ENCODE results near the gene ZNF277. TPM values are rescaled to one million over a fixed set of nuclear protein-coding genes. Genes with fewer than 3 reads are reported as not detected.

Gene ZNF277
- total RNA-seq, 1 experiment from 2014 or later: 37.4 TPM

DNA sequence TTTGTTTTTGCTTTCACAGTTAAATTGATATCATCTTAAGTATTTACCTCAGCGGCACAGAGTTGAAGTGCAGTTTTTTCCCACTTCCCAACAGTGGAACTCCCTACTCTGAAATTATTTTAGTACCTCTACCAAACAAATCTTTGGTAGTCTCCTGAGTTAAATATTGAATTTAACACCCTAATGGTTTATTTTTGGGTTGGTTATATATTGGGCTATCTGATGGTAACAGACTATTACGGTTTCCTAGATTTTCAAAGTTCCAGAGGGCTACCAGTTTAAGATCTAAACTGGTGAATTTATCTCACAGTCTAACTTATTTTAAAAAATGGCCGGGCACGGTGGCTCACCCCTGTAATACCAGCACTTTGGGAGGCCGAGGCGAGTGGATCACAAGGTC lies 1.3 kb downstream of the ZNF277 start:
- H3K27me3 ChIP-seq (ENCODE audit: low read length): no peaks in the 10 kb centered on the region; the same call in 1 of the 2 replicates
- H3K27ac ChIP-seq (ENCODE audit: low read length): no peak overlapping the region
- no peak overlapping the region for H2AFZ ChIP-seq (ENCODE audit: low read length)
- H4K20me1 ChIP-seq (ENCODE audit: insufficient read depth, low read depth, low read length): peaks cover 21% of the 10 kb centered on the region
- peaks cover 11% of the 10 kb centered on the region; the same call in 1 of the 2 replicates for H3K79me2 ChIP-seq (ENCODE audit: low read length)
- no peak overlapping the region for H3K9ac ChIP-seq (ENCODE audit: low read length)
- peak overlapping the region; percentile 98 for H3K4me3 ChIP-seq (ENCODE audit: low read length)
- peak overlapping the region; percentile 97 for H3K4me2 ChIP-seq (ENCODE audit: low read depth, low read length, poor library complexity, severe bottlenecking)
- peaks cover 22% of the 10 kb centered on the region for H3K4me1 ChIP-seq (ENCODE audit: low read length)
- no peaks in the 10 kb centered on the region for H3K36me3 ChIP-seq (ENCODE audit: insufficient read depth, low read length)
- no peak for DNase-seq
- H3K9me2 ChIP-seq (replicated peaks; ENCODE audit: insufficient read depth, low read length): no peaks in the 10 kb centered on the region
- H3K9me3 ChIP-seq (ENCODE audit: low read length): no peaks in the 10 kb centered on the region

DNA sequence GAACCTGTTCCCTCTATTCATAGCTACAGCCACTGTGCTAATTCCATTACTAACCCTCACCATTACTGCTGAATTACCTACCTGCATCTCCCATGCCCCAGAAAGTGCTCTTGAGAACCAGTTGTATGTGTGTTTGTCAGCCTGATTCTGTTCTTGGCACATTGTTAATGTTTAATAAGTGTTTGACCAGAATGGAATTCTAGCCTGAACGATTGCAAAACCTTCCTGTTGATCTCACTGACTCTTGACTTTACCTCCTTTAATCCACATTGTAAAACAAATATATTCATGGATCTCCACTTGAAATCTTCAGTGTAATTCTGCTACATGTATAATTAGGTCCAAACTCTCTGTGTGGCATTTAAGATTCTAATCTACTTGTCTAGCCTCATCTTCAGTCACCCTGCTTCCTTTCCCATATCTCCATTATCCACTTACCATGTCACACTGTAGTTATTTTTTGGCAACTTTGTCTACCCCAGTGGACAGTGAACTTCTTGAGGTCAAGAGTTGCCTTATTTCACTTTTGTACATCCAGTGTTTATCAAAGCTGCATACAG lies 4.9 kb downstream of the ZNF277 start:
- Histone ChIP-seq H3K4me3 (ENCODE audit: low read length) (no peak overlapping the region), H3K9me3 (ENCODE audit: low read length) (no peaks in the 10 kb centered on the region), H3K9ac (ENCODE audit: low read length) (no peak overlapping the region), H3K27me3 (ENCODE audit: low read length) (no peaks in the 10 kb centered on the region), H3K36me3 (ENCODE audit: insufficient read depth, low read length) (no peaks in the 10 kb centered on the region), H3K9me2 (replicated peaks; ENCODE audit: insufficient read depth, low read length) (no peaks in the 10 kb centered on the region), H3K27ac (ENCODE audit: low read length) (no peak overlapping the region), H2AFZ (ENCODE audit: low read length) (no peak overlapping the region), H3K4me2 (ENCODE audit: low read depth, low read length, poor library complexity, severe bottlenecking) (no peak overlapping the region), H3K4me1 (ENCODE audit: low read length) (peaks cover 6% of the 10 kb centered on the region), H3K79me2 (ENCODE audit: low read length) (peaks cover 16% of the 10 kb centered on the region; the same call in 1 of the 2 replicates), H4K20me1 (ENCODE audit: insufficient read depth, low read depth, low read length) (peaks cover 51% of the 10 kb centered on the region)
- DNase-seq: no peak

- H3K27ac ChIP-seq (ENCODE audit: low read length): no peak overlapping the region
- H3K79me2 ChIP-seq (ENCODE audit: low read length): peaks cover 8% of the 10 kb centered on the region; the same call in 1 of the 2 replicates
- no peak overlapping the region for H3K9ac ChIP-seq (ENCODE audit: low read length)
- H4K20me1 ChIP-seq (ENCODE audit: insufficient read depth, low read depth, low read length): peaks cover 55% of the 10 kb centered on the region
- no peaks in the 10 kb centered on the region for H3K9me3 ChIP-seq (ENCODE audit: low read length)
- no peak overlapping the region for H3K4me3 ChIP-seq (ENCODE audit: low read length)
- peaks cover 2% of the 10 kb centered on the region for H3K4me1 ChIP-seq (ENCODE audit: low read length)
- no peak overlapping the region for H3K4me2 ChIP-seq (ENCODE audit: low read depth, low read length, poor library complexity, severe bottlenecking)
- no peaks in the 10 kb centered on the region for H3K36me3 ChIP-seq (ENCODE audit: insufficient read depth, low read length)
- no peaks in the 10 kb centered on the region for H3K27me3 ChIP-seq (ENCODE audit: low read length)
- no peaks in the 10 kb centered on the region for H3K9me2 ChIP-seq (replicated peaks; ENCODE audit: insufficient read depth, low read length)
- DNase-seq: no peak
- no peak overlapping the region for H2AFZ ChIP-seq (ENCODE audit: low read length)
Observed at GRCh38 chr7:112212571-112212970, 6.1 kb downstream of the ZNF277 start.

DNA sequence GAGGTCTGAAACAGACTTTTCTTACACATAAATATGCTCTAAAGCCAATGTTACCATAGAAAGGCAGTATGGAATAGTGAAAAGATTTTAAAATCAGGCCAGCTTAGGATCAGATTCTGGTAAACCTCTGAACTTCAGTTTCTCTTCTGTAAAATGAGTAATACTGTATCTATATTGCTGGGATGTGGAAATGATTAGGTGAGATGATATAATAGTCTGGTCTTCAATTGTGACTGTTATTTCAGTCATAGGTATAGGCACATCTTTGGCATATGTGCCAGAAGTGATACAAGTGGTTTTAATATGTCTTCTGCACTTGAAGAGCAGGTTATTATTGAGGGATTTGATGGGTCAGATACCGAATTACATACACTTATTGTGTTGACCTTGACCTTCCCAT lies 7.2 kb downstream of the ZNF277 start:
- H3K79me2 ChIP-seq (ENCODE audit: low read length): peaks cover 4% of the 10 kb centered on the region; the same call in 1 of the 2 replicates

GRCh38 chr7:112214268-112214667 lies 7.8 kb downstream of the ZNF277 start:
- H3K9me3 ChIP-seq (ENCODE audit: low read length): no peaks in the 10 kb centered on the region
- H3K4me2 ChIP-seq (ENCODE audit: low read depth, low read length, poor library complexity, severe bottlenecking): no peak overlapping the region
- H3K27ac ChIP-seq (ENCODE audit: low read length): no peak overlapping the region
- H3K27me3 ChIP-seq (ENCODE audit: low read length): no peaks in the 10 kb centered on the region
- peaks cover 68% of the 10 kb centered on the region for H4K20me1 ChIP-seq (ENCODE audit: insufficient read depth, low read depth, low read length)
- no peak overlapping the region for H3K4me3 ChIP-seq (ENCODE audit: low read length)
- H3K9ac ChIP-seq (ENCODE audit: low read length): no peak overlapping the region
- H3K36me3 ChIP-seq (ENCODE audit: insufficient read depth, low read length): no peaks in the 10 kb centered on the region
- H3K79me2 ChIP-seq (ENCODE audit: low read length): peaks cover 4% of the 10 kb centered on the region; the same call in 1 of the 2 replicates
- no peaks in the 10 kb centered on the region for H3K9me2 ChIP-seq (replicated peaks; ENCODE audit: insufficient read depth, low read length)
- H2AFZ ChIP-seq (ENCODE audit: low read length): no peak overlapping the region
- DNase-seq: no peak
- H3K4me1 ChIP-seq (ENCODE audit: low read length): no peaks in the 10 kb centered on the region

More for the DNA sequence above, 7.2 kb downstream of the ZNF277 start:
- H3K4me2 ChIP-seq (ENCODE audit: low read depth, low read length, poor library complexity, severe bottlenecking): no peak overlapping the region
- H3K9me3 ChIP-seq (ENCODE audit: low read length): no peaks in the 10 kb centered on the region
- no peaks in the 10 kb centered on the region for H3K9me2 ChIP-seq (replicated peaks; ENCODE audit: insufficient read depth, low read length)
- no peak overlapping the region for H2AFZ ChIP-seq (ENCODE audit: low read length)
- H4K20me1 ChIP-seq (ENCODE audit: insufficient read depth, low read depth, low read length): peaks cover 66% of the 10 kb centered on the region
- no peak overlapping the region for H3K4me3 ChIP-seq (ENCODE audit: low read length)
- no peak for DNase-seq
- H3K36me3 ChIP-seq (ENCODE audit: insufficient read depth, low read length): no peaks in the 10 kb centered on the region
- no peak overlapping the region for H3K9ac ChIP-seq (ENCODE audit: low read length)
- no peak overlapping the region for H3K27ac ChIP-seq (ENCODE audit: low read length)
- H3K4me1 ChIP-seq (ENCODE audit: low read length): no peaks in the 10 kb centered on the region
- no peaks in the 10 kb centered on the region for H3K27me3 ChIP-seq (ENCODE audit: low read length)

- no peak overlapping the region for H2AFZ ChIP-seq (ENCODE audit: low read length)
- no peak overlapping the region for H3K27ac ChIP-seq (ENCODE audit: low read length)
- H3K4me2 ChIP-seq (ENCODE audit: low read depth, low read length, poor library complexity, severe bottlenecking): no peak overlapping the region
- no peaks in the 10 kb centered on the region for H3K27me3 ChIP-seq (ENCODE audit: low read length)
- H3K9me2 ChIP-seq (replicated peaks; ENCODE audit: insufficient read depth, low read length): no peaks in the 10 kb centered on the region
- no peak overlapping the region for H3K9ac ChIP-seq (ENCODE audit: low read length)
- DNase-seq: no peak
- H3K4me1 ChIP-seq (ENCODE audit: low read length): no peaks in the 10 kb centered on the region
- peaks cover 68% of the 10 kb centered on the region for H4K20me1 ChIP-seq (ENCODE audit: insufficient read depth, low read depth, low read length)
- peaks cover 4% of the 10 kb centered on the region; the same call in 1 of the 2 replicates for H3K79me2 ChIP-seq (ENCODE audit: low read length)
- no peaks in the 10 kb centered on the region for H3K36me3 ChIP-seq (ENCODE audit: insufficient read depth, low read length)
- no peak overlapping the region for H3K4me3 ChIP-seq (ENCODE audit: low read length)
- H3K9me3 ChIP-seq (ENCODE audit: low read length): no peaks in the 10 kb centered on the region
Observed at GRCh38 chr7:112214883-112215282, 8.4 kb downstream of the ZNF277 start.

- Histone ChIP-seq H3K4me1 (ENCODE audit: low read length) (no peaks in the 10 kb centered on the region), H3K9me2 (replicated peaks; ENCODE audit: insufficient read depth, low read length) (no peaks in the 10 kb centered on the region), H2AFZ (ENCODE audit: low read length) (no peak overlapping the region), H3K27me3 (ENCODE audit: low read length) (no peaks in the 10 kb centered on the region), H3K4me2 (ENCODE audit: low read depth, low read length, poor library complexity, severe bottlenecking) (no peak overlapping the region), H3K4me3 (ENCODE audit: low read length) (no peak overlapping the region), H3K36me3 (ENCODE audit: insufficient read depth, low read length) (no peaks in the 10 kb centered on the region), H3K9me3 (ENCODE audit: low read length) (no peaks in the 10 kb centered on the region), H4K20me1 (ENCODE audit: insufficient read depth, low read depth, low read length) (peaks cover 64% of the 10 kb centered on the region), H3K79me2 (ENCODE audit: low read length) (peaks cover 4% of the 10 kb centered on the region; the same call in 1 of the 2 replicates), H3K27ac (ENCODE audit: low read length) (no peak overlapping the region), H3K9ac (ENCODE audit: low read length) (no peak overlapping the region)
- no peak for DNase-seq
Observed at GRCh38 chr7:112215787-112216186, 9.3 kb downstream of the ZNF277 start.

- no peaks in the 10 kb centered on the region for H3K79me2 ChIP-seq (ENCODE audit: low read length)
- DNase-seq: no peak
- H3K9ac ChIP-seq (ENCODE audit: low read length): no peak overlapping the region
- no peaks in the 10 kb centered on the region for H3K27me3 ChIP-seq (ENCODE audit: low read length)
- no peak overlapping the region for H2AFZ ChIP-seq (ENCODE audit: low read length)
- peaks cover 55% of the 10 kb centered on the region for H4K20me1 ChIP-seq (ENCODE audit: insufficient read depth, low read depth, low read length)
- no peaks in the 10 kb centered on the region for H3K36me3 ChIP-seq (ENCODE audit: insufficient read depth, low read length)
- no peaks in the 10 kb centered on the region for H3K9me2 ChIP-seq (replicated peaks; ENCODE audit: insufficient read depth, low read length)
- no peak overlapping the region for H3K4me3 ChIP-seq (ENCODE audit: low read length)
- no peak overlapping the region for H3K4me2 ChIP-seq (ENCODE audit: low read depth, low read length, poor library complexity, severe bottlenecking)
- H3K9me3 ChIP-seq (ENCODE audit: low read length): no peaks in the 10 kb centered on the region
- H3K27ac ChIP-seq (ENCODE audit: low read length): no peak overlapping the region
- no peaks in the 10 kb centered on the region for H3K4me1 ChIP-seq (ENCODE audit: low read length)
Observed at GRCh38 chr7:112220877-112221434, 14.5 kb downstream of the ZNF277 start.

Measured in Karpas-422 (cell line).